T-helper 1 cell treated with Interleukin-12 subunit alpha and Interleukin-12 subunit beta and Interleukin-4 antibody, amounts not matched to agents 30 ng/mL and 1 ng/mL, for 36 hours (primary cell): Measurements from ENCODE around the gene OVAAL. TPM values are rescaled to one million over a fixed set of nuclear protein-coding genes. Genes with fewer than 3 reads are reported as not detected.

ENCODE experiments used
- intact Hi-C: fragments of 100-400 bp; cut with micrococcal nuclease; formaldehyde crosslinking; loops from one replicate; pipeline ENCODE4 v1.15.1; 2024
- total RNA-seq: library from RNA; stranded (reverse); gene quantifications from 2 replicates; pipeline ENCODE4 v1.2.3, GENCODE V29; 2022

Gene OVAAL
- total RNA-seq: not detected in 2 replicates

GRCh38 chr1:180558664-180559063 is at the start of gene OVAAL:
TSS of gene OVAAL (plus strand) at chr1:180558964.
- intact Hi-C loops: no loop called here

- intact Hi-C loops: no loop called here
These were observed 47.9 kb upstream of the OVAAL start for GRCh38 chr1:180510882-180511281.

GRCh38 chr1:180513531-180513930 is 45.2 kb upstream of the OVAAL start:
- intact Hi-C loops: no loop called here

GRCh38 chr1:180515364-180515763 is 43.4 kb upstream of the OVAAL start:
- intact Hi-C loops: loop anchor here (5.0 kb wide), 2 partner anchors 262 to 907 kb away; no protein-coding TSS in a partner anchor

GRCh38 chr1:180515857-180516388 is 42.8 kb upstream of the OVAAL start:
- intact Hi-C loops: loop anchor here (1.0 to 5.0 kb wide), 9 partner anchors 13 to 906 kb away; partner anchors contain the start of gene XPR1

GRCh38 chr1:180519846-180520245 is 38.9 kb upstream of the OVAAL start:
- intact Hi-C loops: loop anchor here (5.0 kb wide), 2 partner anchors 257 to 902 kb away; no protein-coding TSS in a partner anchor

- intact Hi-C loops: no loop called here
These were observed 37.1 kb upstream of the OVAAL start for GRCh38 chr1:180521474-180522212.

GRCh38 chr1:180522213-180522515 is 36.6 kb upstream of the OVAAL start:
- intact Hi-C loops: no loop called here

- intact Hi-C loops: no loop called here
These were observed 34.4 kb upstream of the OVAAL start for GRCh38 chr1:180524160-180524914.

- intact Hi-C loops: no loop called here
These were observed 33.6 kb upstream of the OVAAL start for GRCh38 chr1:180524915-180525714.

- intact Hi-C loops: no loop called here
These were observed 33.1 kb upstream of the OVAAL start for GRCh38 chr1:180525715-180526039.

- intact Hi-C loops: no loop called here
These were observed 31.6 kb upstream of the OVAAL start for GRCh38 chr1:180527101-180527669.

- intact Hi-C loops: no loop called here
These were observed 29.8 kb upstream of the OVAAL start for GRCh38 chr1:180528868-180529470.

- intact Hi-C loops: loop anchor here (5.0 kb wide), 1 partner anchor 502 kb away; the partner anchor contains the start of gene MR1
These were observed 28.3 kb upstream of the OVAAL start for GRCh38 chr1:180530501-180530900.

GRCh38 chr1:180532854-180533253 is 25.9 kb upstream of the OVAAL start:
- intact Hi-C loops: loop anchor here (1.0 to 5.0 kb wide), 8 partner anchors 17 to 892 kb away; partner anchors contain the start of genes MR1 and XPR1

GRCh38 chr1:180533266-180533987 is 25.3 kb upstream of the OVAAL start:
- intact Hi-C loops: loop anchor here (1.0 to 5.0 kb wide), 8 partner anchors 17 to 892 kb away; partner anchors contain the start of genes MR1 and XPR1

- intact Hi-C loops: loop anchor here (5.0 kb wide), 1 partner anchor 498 kb away; the partner anchor contains the start of gene MR1
These were observed 24.6 kb upstream of the OVAAL start for GRCh38 chr1:180534214-180534613.

GRCh38 chr1:180535418-180535999 is 23.3 kb upstream of the OVAAL start:
- intact Hi-C loops: no loop called here

- intact Hi-C loops: no loop called here
These were observed 21.9 kb upstream of the OVAAL start for GRCh38 chr1:180536821-180537372.
